Duodenal mucosa (tissue), 2 donors: Measurements from ENCODE around the gene SOX1.

ENCODE experiments used
- H3K27ac ChIP-seq: one replicate; pipeline ENCODE4 v1.7.0; 2013; ENCODE audit warnings: low read depth, low read length
- H3K27me3 ChIP-seq, 2 donors: one replicate each; pipeline ENCODE4 v1.7.0; 2013; ENCODE audit warnings: low read length in 2 of 2, control low read depth in 1 of 2; ENCODE audit not compliant: insufficient read depth in 2 of 2, control insufficient read depth in 1 of 2
- H3K36me3 ChIP-seq, 2 donors: one replicate each; pipeline ENCODE4 v1.7.0; 2013; ENCODE audit warnings: low read length in 2 of 2, control low read depth in 1 of 2; ENCODE audit not compliant: insufficient read depth in 2 of 2, control insufficient read depth in 1 of 2
- H3K4me1 ChIP-seq, 2 donors: one replicate each; pipeline ENCODE4 v1.7.0; 2013; ENCODE audit warnings: low read length in 2 of 2, control low read depth in 1 of 2; ENCODE audit not compliant: insufficient read depth in 2 of 2, control insufficient read depth in 1 of 2
- H3K4me3 ChIP-seq, 2 donors: one replicate each; pipeline ENCODE4 v1.7.0; 2013; ENCODE audit warnings: low read length in 2 of 2, low read depth in 1 of 2
- H3K9ac ChIP-seq, 2 donors: one replicate each; pipeline ENCODE4 v1.7.0; 2013; ENCODE audit warnings: low read length in 2 of 2, low read depth in 1 of 2
- H3K9me3 ChIP-seq, 2 donors: one replicate each; pipeline ENCODE4 v1.7.0; 2013; ENCODE audit warnings: low read length in 2 of 2, control low read depth in 1 of 2; ENCODE audit not compliant: control insufficient read depth in 1 of 2

Gene SOX1

DNA sequence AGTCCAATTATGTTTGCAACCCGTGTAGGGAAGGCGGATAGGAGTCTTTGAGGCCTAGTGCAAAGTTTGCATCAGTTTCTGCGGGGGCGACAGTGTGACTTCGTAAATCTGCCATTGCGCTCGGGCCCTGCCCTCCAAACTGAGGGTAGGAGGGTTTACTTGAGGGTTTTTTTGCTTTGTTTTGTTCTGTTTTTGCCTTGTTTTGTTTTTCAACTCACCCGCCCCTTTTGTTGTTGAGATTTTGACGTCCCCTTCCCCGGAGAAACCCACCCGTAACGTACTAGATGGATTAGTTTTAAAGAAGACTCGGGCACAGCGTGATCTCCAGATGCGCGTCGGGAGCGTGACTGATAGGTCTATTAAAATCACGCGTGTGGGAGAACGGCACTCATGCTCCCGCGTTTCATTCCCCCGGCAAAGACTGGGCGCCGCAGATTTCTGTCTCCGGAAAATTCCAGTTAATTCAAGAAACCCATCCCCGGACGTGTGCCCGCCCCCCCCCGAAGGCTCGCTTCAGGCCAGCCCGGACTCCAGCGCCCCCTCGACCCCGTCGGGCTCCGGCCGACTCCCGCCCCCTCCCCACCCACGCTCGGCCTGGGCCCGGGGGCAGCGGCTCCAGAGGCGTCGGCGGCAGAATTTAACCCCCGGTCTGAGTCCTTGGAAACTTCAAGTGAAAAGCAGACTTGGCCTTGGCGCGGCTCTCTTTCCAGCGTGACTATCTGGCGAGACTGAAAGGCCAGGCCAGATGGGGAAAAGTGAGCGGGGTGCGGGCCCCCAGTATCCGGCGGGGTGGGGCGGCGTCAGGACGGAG lies 5.0 kb downstream of the SOX1 start:
- no peak overlapping the region for H3K4me3 ChIP-seq
- H3K27me3 ChIP-seq = peaks cover 46 to 70% of the 10 kb centered on the region in 2 donors

GRCh38 chr13:112072534-112073244 lies 5.7 kb downstream of the SOX1 start:
- Histone ChIP-seq H3K9me3 (no peaks in the 10 kb centered on the region), H3K9ac (no peak overlapping the region), H3K36me3 (no peaks in the 10 kb centered on the region), H3K4me3 (no peak overlapping the region), H3K27me3 (peaks cover 48 to 74% of the 10 kb centered on the region in 2 donors), H3K27ac (no peak overlapping the region), H3K4me1 (no peaks in the 10 kb centered on the region)

More for the DNA sequence above, 5.0 kb downstream of the SOX1 start:
- Histone ChIP-seq H3K9me3 (no peaks in the 10 kb centered on the region), H3K9ac (no peak overlapping the region), H3K4me1 (no peaks in the 10 kb centered on the region), H3K36me3 (no peaks in the 10 kb centered on the region), H3K27ac (no peak overlapping the region)

- no peak overlapping the region for H3K9ac ChIP-seq
- peaks cover 56 to 82% of the 10 kb centered on the region in 2 donors for H3K27me3 ChIP-seq
- H3K4me3 ChIP-seq = no peak overlapping the region
- no peaks in the 10 kb centered on the region for H3K4me1 ChIP-seq
- no peaks in the 10 kb centered on the region for H3K36me3 ChIP-seq
- no peaks in the 10 kb centered on the region for H3K9me3 ChIP-seq
- no peak overlapping the region for H3K27ac ChIP-seq
Observed at GRCh38 chr13:112073245-112074138, 6.5 kb downstream of the SOX1 start.

- H3K9ac ChIP-seq = no peak overlapping the region
- no peaks in the 10 kb centered on the region for H3K9me3 ChIP-seq
- no peak overlapping the region for H3K4me3 ChIP-seq
- no peaks in the 10 kb centered on the region for H3K36me3 ChIP-seq
- H3K4me1 ChIP-seq = no peaks in the 10 kb centered on the region
- H3K27ac ChIP-seq = no peak overlapping the region
- H3K27me3 ChIP-seq = peaks cover 60 to 85% of the 10 kb centered on the region in 2 donors
Observed at GRCh38 chr13:112074139-112074865, 7.4 kb downstream of the SOX1 start.

GRCh38 chr13:112077729-112078128 lies 10.8 kb downstream of the SOX1 start:
- Histone ChIP-seq H3K27me3 (peaks cover 53 to 67% of the 10 kb centered on the region in 2 donors), H3K4me3 (no peak overlapping the region), H3K9ac (no peak overlapping the region)

DNA sequence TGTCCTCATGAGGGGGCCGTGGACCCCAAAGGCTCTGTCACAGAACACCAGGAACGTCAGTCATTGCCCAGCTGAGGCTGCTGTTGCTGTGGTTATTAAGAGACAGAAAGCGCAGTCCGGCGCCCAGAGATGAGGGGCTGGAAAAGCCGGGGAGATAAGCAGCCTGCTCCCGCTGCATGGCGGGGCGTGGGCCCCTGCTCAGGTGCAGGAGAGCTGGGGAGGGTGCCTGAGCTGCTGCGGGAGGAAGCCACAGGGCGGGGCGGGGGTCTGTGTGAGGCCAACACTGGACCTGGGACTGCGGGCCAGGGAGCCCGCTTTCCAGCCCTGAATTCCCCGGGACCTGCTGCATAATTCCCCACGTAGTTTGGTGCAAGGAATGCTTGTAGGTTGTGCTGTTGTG lies 11.3 kb downstream of the SOX1 start:
- H3K36me3 ChIP-seq = no peaks in the 10 kb centered on the region
- H3K4me3 ChIP-seq = no peak overlapping the region
- H3K27me3 ChIP-seq = peaks cover 53 to 63% of the 10 kb centered on the region in 2 donors
- no peak overlapping the region for H3K9ac ChIP-seq
- H3K4me1 ChIP-seq = no peaks in the 10 kb centered on the region
- H3K27ac ChIP-seq = no peak overlapping the region
- no peaks in the 10 kb centered on the region for H3K9me3 ChIP-seq

More at GRCh38 chr13:112077729-112078128, 10.8 kb downstream of the SOX1 start:
- Histone ChIP-seq H3K36me3 (no peaks in the 10 kb centered on the region), H3K9me3 (no peaks in the 10 kb centered on the region), H3K4me1 (no peaks in the 10 kb centered on the region), H3K27ac (no peak overlapping the region)

DNA sequence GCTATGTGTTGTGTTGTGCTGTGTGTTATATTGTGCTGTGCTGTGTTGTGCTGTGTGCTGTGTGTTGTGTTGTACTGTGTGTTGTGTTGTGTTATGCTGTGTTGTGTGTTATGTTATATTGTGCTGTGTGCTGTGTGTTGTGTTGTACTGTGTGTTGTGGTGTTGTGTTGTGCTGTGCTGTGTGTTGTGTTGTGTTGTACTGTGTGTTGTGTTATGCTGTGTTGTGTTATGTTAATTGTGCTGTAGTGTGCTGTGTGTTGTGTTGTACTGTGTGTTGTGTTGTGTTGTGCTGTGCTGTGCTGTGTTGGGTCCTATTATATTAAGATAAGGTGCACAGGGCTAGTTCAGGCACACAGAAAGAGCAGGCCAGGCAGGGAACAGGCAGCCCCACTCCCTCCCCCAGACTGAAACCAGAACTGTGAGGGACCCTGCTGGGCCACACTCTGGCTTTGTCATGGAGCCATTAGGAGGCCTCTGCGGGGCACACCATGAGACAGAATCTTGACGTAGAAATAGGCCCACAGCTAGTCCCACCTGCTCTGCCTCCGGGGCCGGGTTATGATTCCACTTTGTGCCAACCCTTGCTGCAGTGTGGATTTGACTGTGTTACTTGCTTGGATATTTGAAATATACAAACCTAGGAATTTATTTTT lies 12.1 kb downstream of the SOX1 start:
- Histone ChIP-seq H3K27ac (no peak overlapping the region), H3K9ac (no peak overlapping the region), H3K4me3 (no peak overlapping the region), H3K27me3 (peaks cover 48 to 55% of the 10 kb centered on the region in 2 donors), H3K4me1 (no peaks in the 10 kb centered on the region), H3K9me3 (peaks cover 0 to 5% of the 10 kb centered on the region in 2 donors), H3K36me3 (no peaks in the 10 kb centered on the region)

DNA sequence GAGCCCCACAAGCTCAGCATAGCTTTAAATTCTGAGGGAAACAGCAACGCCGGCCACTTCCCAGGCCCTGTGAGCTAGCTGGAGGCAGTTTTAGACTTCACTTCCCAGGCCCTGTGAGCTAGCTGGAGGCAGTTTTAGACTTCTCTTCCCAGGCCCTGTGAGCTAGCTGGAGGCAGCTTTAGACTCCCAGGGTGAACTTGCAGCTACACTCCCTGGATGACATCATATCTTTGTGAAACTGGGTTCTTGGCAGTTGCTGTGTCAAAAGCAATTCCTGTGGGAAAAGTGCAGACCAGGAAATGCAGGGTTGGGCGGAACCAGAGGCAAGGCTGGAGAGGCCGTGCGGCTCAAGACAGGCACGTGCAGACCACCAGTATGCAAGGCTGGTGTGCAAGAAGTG lies 12.7 kb downstream of the SOX1 start:
- no peak overlapping the region for H3K4me3 ChIP-seq
- no peak overlapping the region for H3K27ac ChIP-seq
- H3K9ac ChIP-seq = no peak overlapping the region
- H3K27me3 ChIP-seq = peaks cover 41 to 48% of the 10 kb centered on the region in 2 donors
- no peaks in the 10 kb centered on the region for H3K4me1 ChIP-seq
- H3K36me3 ChIP-seq = no peaks in the 10 kb centered on the region
- peaks cover 4 to 12% of the 10 kb centered on the region in 2 donors for H3K9me3 ChIP-seq

DNA sequence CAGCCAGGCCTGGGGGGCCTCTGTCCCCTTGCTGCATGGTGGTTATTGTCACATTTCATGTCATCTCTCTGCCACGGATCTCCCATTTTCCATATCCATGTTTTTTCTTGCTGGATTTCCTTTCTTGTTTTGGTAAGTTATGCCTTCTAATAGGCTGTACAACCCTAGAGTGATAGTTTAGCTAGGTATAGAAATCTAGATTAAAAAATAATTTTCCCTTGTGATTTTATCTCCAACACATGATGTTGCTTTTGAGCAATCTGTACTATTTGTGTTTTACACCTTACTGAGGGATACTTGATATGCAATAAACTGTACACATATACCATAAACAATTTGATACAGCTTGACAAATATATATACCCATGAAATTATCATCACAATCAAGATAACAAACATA lies 17.0 kb downstream of the SOX1 start:
- Histone ChIP-seq H3K27ac (no peak overlapping the region), H3K4me3 (no peak overlapping the region), H3K9ac (no peak overlapping the region), H3K4me1 (no peaks in the 10 kb centered on the region), H3K36me3 (no peaks in the 10 kb centered on the region), H3K27me3 (peaks cover 11 to 16% of the 10 kb centered on the region in 2 donors), H3K9me3 (peaks cover 10 to 12% of the 10 kb centered on the region in 2 donors)
